NB4 (cell line): ENCODE measurements around the gene SLC17A7.
A peak's percentile ranks its signal among the peaks of the same experiment; 100 is the strongest.
"Not testable (repeated sequence)": the region's sequence is repeated elsewhere in the genome, so short reads cannot be mapped to it uniquely, and the experiment has no call there.

ENCODE experiments used
- DNase-seq: peaks from one replicate; pipeline ENCODE4 v3.0.0; 2010; ENCODE audit warnings: low read depth
- H3K4me3 ChIP-seq: one replicate; pipeline ENCODE4 v1.5.1; 2011; ENCODE audit warnings: mild to moderate bottlenecking, low read depth, low read length, moderate library complexity
- MAX ChIP-seq: IDR thresholded peaks from 2 replicates; pipeline ENCODE4 v1.6.1; 2011; ENCODE audit warnings: low read depth, low read length
- MYC ChIP-seq: IDR thresholded peaks from 2 replicates; pipeline ENCODE4 v1.6.1; 2011; ENCODE audit warnings: low read depth, low read length
- POLR2A ChIP-seq: IDR thresholded peaks from 2 replicates; pipeline ENCODE4 v1.6.1; 2011; ENCODE audit warnings: mild to moderate bottlenecking; ENCODE audit not compliant: insufficient read length; ENCODE audit errors: extremely low read depth
- TF ChIP-seq, protein P1 (sequence below): IDR thresholded peaks from one replicate; pipeline ENCODE4 v1.5.1; 2012; ENCODE audit warnings: low read depth, low read length

SLC17A7 gene

GRCh38 chr19:49450405-49450804 is 9.1 kb upstream of the SLC17A7 start:
- H3K4me3 ChIP-seq = peak overlapping the region; percentile 99
- DNase-seq = no peak
- TF ChIP-seq MYC (no peak), MAX (no peak), POLR2A (no peak)
- TF ChIP-seq, protein P1, sequence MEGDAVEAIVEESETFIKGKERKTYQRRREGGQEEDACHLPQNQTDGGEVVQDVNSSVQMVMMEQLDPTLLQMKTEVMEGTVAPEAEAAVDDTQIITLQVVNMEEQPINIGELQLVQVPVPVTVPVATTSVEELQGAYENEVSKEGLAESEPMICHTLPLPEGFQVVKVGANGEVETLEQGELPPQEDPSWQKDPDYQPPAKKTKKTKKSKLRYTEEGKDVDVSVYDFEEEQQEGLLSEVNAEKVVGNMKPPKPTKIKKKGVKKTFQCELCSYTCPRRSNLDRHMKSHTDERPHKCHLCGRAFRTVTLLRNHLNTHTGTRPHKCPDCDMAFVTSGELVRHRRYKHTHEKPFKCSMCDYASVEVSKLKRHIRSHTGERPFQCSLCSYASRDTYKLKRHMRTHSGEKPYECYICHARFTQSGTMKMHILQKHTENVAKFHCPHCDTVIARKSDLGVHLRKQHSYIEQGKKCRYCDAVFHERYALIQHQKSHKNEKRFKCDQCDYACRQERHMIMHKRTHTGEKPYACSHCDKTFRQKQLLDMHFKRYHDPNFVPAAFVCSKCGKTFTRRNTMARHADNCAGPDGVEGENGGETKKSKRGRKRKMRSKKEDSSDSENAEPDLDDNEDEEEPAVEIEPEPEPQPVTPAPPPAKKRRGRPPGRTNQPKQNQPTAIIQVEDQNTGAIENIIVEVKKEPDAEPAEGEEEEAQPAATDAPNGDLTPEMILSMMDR = no peak

DNA sequence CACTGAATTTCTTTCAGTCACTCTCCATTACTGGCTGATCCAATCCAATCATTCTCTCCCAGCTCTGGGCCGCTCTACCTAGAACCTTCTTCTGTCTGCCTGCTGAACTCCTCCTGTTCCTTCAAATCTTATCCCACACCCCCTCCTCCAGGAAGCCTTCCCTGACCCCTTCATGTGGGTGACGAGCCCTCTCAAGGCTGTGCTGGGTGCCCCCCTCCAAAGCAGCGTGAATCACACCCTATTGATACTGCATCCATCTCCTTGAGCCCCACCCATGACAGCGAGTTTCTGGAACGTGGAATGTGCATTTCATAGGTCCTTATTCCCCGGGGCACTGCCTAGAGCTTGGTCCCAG is 7.1 kb upstream of the SLC17A7 start:
- DNase-seq = no peak
- TF ChIP-seq MYC (no peak), POLR2A (no peak), MAX (no peak)
- TF ChIP-seq, protein P1 = no peak
- H3K4me3 ChIP-seq = no peak overlapping the region

DNA sequence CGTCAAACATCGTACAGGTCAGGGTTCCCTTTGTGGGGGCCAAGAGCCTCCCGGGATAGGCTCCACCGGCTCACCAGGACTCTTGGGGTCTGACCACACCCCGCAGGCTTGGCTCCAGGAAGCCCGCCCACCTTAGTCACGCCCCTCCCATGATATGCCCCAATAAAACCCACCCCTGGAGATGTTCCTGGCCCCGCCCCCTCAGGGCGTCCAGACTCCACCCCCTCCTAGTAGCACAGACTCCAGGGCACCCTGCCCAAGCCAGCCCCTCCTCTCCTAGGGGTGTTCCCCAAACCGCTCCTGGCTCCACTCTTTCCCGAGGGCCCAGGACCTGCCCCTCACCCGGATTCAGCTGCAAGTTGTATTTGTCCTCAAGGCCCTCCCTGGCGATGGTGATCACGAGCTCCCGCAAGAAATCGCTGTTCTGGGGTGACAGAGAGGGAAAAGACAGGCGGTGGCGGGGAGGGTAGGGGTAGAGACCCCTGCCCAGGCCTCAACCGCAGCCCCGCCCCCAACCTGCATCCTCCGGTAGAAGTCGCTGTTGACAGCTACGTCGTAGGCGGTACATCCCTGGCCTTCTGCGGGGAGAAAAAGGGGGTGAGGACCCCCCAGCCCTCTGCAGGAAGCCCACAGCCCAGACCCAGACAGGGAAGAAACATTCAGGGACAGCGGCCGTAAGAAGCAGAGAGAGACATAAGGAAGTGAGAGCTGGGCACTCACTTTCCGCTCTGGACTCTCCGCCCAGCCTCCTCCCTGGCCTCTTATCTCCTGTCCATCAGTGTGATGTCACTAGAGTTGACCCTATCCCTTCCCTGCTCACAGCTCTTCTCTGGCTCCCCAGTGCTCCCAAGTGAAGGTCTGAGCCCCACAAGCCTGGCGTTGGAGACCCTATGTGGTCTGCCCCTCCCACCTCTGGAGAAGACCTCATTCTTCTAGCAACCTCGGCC is 6.4 kb upstream of the SLC17A7 start:
- no peak overlapping the region for H3K4me3 ChIP-seq
- TF ChIP-seq, protein P1 = no peak
- TF ChIP-seq MYC (no peak), MAX (no peak), POLR2A (no peak)
- DNase-seq = peak; percentile 48

DNA sequence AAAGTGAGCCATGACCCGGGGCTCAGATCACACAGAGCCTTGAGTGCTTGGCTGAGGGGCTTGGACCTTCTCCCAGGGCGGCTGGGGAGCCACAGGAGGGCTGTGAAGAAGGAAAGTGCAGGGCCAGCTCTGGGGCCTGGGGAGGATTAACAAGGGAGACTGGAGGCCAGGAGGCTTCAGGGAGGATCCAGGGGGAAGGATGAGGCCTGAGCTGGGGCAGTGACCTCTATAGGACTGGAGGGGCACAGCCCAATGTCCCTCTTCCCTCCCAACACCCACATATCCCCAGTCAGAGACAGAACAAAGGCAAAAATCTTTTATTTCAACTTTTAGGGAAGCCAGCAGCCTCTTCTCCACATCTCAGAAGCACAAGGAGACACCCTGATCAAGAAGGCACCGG is 4.7 kb upstream of the SLC17A7 start:
- DNase-seq = no peak
- no peak overlapping the region for H3K4me3 ChIP-seq
- TF ChIP-seq POLR2A = no peak

DNA sequence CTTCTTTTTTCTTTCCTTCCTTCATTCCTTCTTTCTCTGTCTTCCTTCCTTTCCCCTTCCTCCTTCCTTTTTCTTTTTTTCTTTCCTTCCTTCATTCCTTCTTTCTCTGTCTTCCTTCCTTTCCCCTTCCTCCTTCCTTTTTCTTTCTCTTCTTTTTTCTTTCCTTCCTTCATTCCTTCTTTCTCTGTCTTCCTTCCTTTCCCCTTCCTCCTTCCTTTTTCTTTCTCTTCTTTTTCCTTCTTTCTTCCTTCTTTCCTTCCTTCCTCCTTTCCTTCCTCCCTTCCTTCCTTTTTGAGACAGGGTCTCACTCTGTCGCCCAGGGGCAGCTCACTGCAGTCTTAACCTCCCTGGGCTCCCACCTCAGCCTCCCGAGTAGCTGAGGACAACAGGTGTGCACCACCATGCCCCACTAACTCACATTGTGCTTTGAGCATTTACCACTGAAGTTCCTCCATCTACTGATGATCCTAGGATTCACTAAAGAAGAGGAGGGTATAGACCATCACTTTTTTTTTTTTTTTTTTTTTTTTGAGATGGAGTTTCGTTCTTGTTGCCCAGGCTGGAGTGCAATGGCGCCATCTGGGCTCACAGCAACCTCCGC is 2.9 kb upstream of the SLC17A7 start:
- H3K4me3 ChIP-seq = not testable (repeated sequence)

DNA sequence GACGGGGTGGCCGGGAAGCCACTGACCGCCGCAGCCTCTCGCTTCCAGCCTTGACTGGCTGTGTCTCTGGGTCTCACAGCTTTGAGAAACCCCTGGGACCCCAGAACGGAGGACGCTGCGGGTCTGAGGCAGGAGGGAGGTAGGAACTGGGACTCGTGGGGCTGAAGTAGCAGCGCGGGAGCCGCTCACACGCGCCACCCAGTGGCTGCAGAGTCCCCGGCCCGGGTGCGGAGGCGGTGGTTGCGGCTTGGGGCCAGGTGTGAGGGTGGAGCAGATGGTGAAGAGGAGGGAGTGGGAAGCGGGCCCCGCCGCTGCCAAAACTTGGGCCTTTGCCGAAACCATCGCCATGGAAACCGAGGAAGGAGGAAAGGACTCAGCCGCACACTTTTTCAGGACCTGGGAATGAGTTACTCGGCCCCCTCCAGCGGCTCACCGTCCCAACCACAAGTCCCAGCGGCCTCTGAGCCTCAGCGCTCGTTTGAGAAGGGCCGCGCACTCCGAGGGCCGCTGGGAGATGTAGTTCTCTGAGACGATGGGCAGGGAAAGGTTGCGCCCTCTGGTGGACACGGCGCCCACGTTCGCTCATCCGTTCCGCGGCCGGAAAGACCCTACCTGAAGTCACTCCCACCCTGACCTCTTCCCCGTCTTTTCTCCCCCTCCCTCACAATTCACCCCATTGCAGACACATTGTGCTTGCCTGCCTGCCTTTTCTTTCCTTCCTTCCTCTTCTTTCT is 2.2 kb upstream of the SLC17A7 start:
- DNase-seq = peak; percentile 95
- peak overlapping the region; percentile 36 for H3K4me3 ChIP-seq
- TF ChIP-seq, protein P1 = peak; percentile 84
- TF ChIP-seq MYC (peak; percentile 46), MAX (peak; percentile 64), POLR2A (no peak)

More for the DNA sequence above, 2.9 kb upstream of the SLC17A7 start:
- DNase-seq = not testable (repeated sequence)
